Measurements from ENCODE around the gene MYRF. TPM values are rescaled to one million over a fixed set of nuclear protein-coding genes. Genes with fewer than 3 reads are reported as not detected.
A peak's percentile ranks its signal among the peaks of the same experiment; 100 is the strongest.

Gene MYRF
- total and polyA plus RNA-seq, 2 of the 13 experiments (the other 11 are each of a cell fraction or from before 2014, with no cell fraction given): 10.2 to 25.9 TPM

DNA sequence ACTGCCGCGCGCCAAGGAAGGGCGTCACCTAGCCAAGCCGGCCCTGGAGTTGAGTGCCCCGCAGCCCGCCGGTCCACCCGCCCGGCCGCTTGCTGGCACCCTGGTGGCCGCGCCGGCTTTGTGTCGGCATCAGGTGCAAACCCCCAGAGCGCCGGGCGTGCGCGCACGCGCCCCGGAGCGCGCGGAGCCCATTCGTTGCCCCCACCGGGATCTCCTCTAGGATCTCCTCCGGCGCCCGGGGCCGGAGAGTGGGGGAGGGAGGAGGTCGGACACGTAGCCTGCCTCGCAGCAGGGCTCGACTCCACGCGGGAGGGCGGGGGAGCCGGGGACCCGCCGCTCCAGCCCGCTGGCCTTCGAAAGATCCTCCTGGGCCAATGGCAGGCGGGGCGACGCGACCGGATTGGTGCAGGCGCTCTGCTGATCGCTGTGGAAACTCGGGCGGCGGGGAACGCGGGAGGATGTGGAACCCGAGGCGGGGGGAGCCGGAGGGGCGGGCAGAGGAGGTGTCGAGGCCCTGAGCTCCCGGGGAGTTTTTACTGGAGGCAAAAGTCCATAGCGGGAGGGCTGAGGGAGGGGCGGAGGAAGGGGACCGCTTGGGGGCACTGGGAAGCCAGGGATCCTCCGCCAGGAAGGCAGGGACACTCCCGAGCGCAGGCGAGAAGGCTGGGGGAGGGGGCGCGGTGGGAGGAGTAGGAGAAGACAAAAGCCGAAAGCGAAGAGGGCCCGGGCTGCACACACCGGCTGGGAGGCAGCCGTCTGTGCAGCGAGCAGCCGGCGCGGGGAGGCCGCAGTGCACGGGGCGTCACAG, 75.3 kb downstream of the MYRF start, which contains the start of gene FADS2 (continued):
- TF ChIP-seq POLR2AphosphoS5 (IDR thresholded peaks at IDR 0.05; ENCODE audit: low read depth, low read length) (peak; percentile 54; the same call in 1 of the 2 replicates), HOXA3 (CRISPR knock-in tag; IDR thresholded peaks at IDR 0.05) (peak; percentile 61; the same call in 1 of the 2 replicates), PHF20 (CRISPR knock-in tag; IDR thresholded peaks at IDR 0.05) (0 out of 2 replicates have a peak, but pooled peaks have one; percentile 7), ZNF550 (CRISPR knock-in tag; IDR thresholded peaks at IDR 0.05; ENCODE audit: borderline replicate concordance) (no peak), HNF4G (IDR thresholded peaks at IDR 0.05; ENCODE audit: borderline replicate concordance, low read depth, low read length) (peak; percentile 36; the same call in 1 of the 2 replicates), HNF4G (CRISPR knock-in tag; IDR thresholded peaks at IDR 0.05; ENCODE audit: borderline replicate concordance, low read depth) (no peak), AKAP8 (CRISPR knock-in tag; IDR thresholded peaks at IDR 0.05) (peak; percentile 6; the same call in 1 of the 2 replicates), ZNF724P (CRISPR knock-in tag; IDR thresholded peaks at IDR 0.05; ENCODE audit: borderline replicate concordance) (no peak), NONO (IDR thresholded peaks at IDR 0.05) (no peak), NONO (CRISPR knock-in tag; conservative IDR thresholded peaks at IDR 0.05) (peak; percentile 71), KLF16 (CRISPR knock-in tag; IDR thresholded peaks at IDR 0.05) (0 out of 4 replicates have a peak, but pooled peaks of 1 of the 2 experiments have one; percentile 38), KLF13 (CRISPR knock-in tag; IDR thresholded peaks at IDR 0.05) (0 out of 2 replicates have a peak, but pooled peaks have one; percentile 23), TCF12 (IDR thresholded peaks at IDR 0.05) (no peak), TCF12 (CRISPR knock-in tag; IDR thresholded peaks at IDR 0.05) (peak; percentile 66; the same call in 1 of the 2 replicates), SUZ12 (IDR thresholded peaks at IDR 0.05; ENCODE audit: low read depth, low read length) (no peak), ZNF747 (CRISPR knock-in tag; IDR thresholded peaks at IDR 0.05; ENCODE audit: borderline replicate concordance) (0 out of 2 replicates have a peak, but pooled peaks have one; percentile 32), KLF6 (CRISPR knock-in tag; IDR thresholded peaks at IDR 0.05) (no peak), ZNF292 (CRISPR knock-in tag; IDR thresholded peaks at IDR 0.05; ENCODE audit: borderline replicate concordance, low read depth) (0 out of 2 replicates have a peak, but pooled peaks have one; percentile 15)
- TF ChIP-seq, protein P1, sequence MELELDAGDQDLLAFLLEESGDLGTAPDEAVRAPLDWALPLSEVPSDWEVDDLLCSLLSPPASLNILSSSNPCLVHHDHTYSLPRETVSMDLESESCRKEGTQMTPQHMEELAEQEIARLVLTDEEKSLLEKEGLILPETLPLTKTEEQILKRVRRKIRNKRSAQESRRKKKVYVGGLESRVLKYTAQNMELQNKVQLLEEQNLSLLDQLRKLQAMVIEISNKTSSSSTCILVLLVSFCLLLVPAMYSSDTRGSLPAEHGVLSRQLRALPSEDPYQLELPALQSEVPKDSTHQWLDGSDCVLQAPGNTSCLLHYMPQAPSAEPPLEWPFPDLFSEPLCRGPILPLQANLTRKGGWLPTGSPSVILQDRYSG (CRISPR knock-in tag; IDR thresholded peaks at IDR 0.05): no peak
- TF ChIP-seq, protein P2, sequence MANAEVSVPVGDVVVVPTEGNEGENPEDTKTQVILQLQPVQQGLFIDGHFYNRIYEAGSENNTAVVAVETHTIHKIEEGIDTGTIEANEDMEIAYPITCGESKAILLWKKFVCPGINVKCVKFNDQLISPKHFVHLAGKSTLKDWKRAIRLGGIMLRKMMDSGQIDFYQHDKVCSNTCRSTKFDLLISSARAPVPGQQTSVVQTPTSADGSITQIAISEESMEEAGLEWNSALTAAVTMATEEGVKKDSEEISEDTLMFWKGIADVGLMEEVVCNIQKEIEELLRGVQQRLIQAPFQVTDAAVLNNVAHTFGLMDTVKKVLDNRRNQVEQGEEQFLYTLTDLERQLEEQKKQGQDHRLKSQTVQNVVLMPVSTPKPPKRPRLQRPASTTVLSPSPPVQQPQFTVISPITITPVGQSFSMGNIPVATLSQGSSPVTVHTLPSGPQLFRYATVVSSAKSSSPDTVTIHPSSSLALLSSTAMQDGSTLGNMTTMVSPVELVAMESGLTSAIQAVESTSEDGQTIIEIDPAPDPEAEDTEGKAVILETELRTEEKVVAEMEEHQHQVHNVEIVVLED (CRISPR knock-in tag; IDR thresholded peaks at IDR 0.05; ENCODE audit: borderline replicate concordance): 0 out of 2 replicates have a peak, but pooled peaks have one; percentile 31
- TF ChIP-seq, protein P3, sequence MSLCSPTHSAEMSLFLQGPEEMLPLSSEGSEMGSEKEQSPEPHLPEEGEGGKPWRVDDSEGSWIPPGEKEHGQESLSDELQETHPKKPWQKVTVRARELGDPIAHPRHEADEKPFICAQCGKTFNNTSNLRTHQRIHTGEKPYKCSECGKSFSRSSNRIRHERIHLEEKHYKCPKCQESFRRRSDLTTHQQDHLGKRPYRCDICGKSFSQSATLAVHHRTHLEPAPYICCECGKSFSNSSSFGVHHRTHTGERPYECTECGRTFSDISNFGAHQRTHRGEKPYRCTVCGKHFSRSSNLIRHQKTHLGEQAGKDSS (CRISPR knock-in tag; IDR thresholded peaks at IDR 0.05; ENCODE audit: borderline replicate concordance, low read depth): peak; percentile 71; the same call in 1 of the 2 replicates
- TF ChIP-seq, protein P4, sequence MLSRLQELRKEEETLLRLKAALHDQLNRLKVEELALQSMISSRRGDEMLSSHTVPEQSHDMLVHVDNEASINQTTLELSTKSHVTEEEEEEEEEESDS (CRISPR knock-in tag; IDR thresholded peaks at IDR 0.05; ENCODE audit: borderline replicate concordance): no peak
- TF ChIP-seq, protein P5, sequence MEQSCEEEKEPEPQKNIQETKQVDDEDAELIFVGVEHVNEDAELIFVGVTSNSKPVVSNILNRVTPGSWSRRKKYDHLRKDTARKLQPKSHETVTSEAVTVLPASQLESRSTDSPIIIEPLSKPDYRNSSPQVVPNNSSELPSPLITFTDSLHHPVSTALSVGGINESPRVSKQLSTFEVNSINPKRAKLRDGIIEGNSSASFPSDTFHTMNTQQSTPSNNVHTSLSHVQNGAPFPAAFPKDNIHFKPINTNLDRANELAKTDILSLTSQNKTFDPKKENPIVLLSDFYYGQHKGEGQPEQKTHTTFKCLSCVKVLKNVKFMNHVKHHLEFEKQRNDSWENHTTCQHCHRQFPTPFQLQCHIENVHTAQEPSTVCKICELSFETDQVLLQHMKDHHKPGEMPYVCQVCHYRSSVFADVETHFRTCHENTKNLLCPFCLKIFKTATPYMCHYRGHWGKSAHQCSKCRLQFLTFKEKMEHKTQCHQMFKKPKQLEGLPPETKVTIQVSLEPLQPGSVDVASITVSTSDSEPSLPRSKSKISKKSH (CRISPR knock-in tag; IDR thresholded peaks at IDR 0.05; ENCODE audit: borderline replicate concordance): no peak

All from HepG2 (cell line).